Activated CD4-positive, alpha-beta T cell treated with anti-CD3 and anti-CD28 coated beads, Interleukin-2, amount 50 U/mL, for 1 hour (primary cell): Measurements from ENCODE around the gene RPS4Y2.

Experiments used
- DNase-seq: peaks from one replicate; pipeline ENCODE4 v3.0.0-alpha.2; 2020

The RPS4Y2 gene

DNA sequence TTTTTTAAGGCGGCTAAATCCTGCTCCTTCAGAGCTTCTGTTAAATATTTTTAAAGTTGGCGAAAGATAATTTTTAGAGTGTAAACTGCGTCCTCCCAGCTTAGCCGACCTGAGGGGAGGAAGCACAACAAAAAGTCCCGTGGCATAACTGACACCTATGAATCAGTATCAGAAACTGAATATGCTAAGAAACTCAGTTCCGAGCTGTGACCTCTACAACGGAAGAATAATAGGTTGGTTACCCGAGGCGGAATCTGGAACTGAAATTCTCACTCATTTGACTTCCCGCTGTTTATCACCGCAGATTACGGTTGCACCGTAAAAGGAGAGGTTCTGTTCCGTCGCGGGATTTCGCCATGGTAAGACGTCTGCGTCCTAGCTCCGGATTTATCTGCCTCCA lies at the start of gene RPS4Y2:
Gene RPS4Y2, plus strand, starts transcription at position 301 of the 400 bp plus-strand sequence. Its CDS starts 56 bp downstream, at position 357.
- DNase-seq = no peak

DNA sequence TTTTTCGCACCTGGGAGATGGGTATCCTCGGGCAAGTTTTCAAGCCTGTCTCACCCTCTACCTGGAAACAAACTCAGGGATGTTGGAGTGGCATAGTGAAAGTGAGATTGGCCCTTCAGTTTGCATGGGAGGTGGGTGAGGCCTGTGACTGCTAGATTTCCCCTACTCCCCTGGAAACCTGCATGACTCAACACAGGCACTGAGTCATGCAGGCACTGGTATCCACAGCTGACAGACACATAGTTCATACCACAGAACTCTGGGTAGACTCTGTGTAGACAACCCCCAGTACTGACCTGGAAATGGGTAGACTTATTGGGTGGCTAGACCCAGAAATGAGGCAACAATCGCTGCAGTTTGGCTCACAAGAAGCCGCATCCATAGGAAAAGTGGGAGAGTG lies 41.5 kb upstream of the RPS4Y2 start:
- DNase-seq = no peak

DNA sequence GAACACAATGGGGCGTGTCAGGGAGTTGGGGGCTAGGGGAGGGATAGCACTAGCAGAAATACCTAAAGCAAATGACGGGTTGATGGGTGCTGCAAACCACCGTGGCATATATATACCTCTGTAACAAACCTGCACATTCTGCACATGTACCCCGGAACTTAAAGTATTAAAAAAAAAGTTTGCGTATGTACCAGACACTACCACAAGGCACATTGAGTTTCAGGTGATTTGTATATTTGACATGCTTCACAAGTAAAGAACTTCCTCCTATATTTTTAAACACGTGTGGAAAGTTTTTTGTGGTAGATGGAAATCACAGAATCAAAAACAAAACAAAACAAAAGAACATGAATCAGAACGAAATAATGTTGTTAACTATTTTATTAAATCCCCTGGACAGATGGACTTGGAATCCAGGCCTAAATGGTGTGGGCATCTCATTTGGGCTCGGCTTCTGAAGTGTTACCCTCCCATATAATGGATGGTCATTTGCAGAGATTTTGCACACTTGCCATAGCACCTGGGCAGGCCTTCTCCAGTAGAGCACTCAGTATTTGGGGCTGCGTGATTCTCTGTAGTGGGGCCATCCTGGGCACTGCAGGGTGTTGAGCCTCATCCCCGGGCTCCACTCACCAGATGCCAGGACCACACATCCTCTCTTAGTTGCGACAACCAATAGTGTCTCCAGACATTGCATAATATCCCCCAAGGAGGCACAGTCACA lies 29.6 kb upstream of the RPS4Y2 start:
- DNase-seq = no peak

DNA sequence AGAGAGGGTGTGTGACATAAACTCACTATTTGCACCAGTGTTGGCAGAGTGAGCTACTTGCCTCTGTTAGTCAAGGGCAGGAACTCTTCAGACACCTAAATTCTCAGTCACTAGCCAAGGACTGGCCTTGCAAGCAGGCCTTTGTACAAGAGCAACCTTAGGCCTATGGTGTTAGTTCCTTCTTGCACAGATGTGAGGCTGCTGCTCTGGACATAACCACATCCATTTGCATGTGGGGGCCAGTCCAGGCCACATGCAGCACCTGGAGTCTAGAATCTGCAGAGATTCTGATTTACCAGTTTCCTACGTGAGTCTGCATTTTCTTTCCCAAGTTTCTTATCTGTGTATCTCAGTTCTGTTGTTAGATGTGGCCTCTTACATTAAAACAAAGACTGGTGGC lies 20.7 kb upstream of the RPS4Y2 start:
- DNase-seq = no peak

DNA sequence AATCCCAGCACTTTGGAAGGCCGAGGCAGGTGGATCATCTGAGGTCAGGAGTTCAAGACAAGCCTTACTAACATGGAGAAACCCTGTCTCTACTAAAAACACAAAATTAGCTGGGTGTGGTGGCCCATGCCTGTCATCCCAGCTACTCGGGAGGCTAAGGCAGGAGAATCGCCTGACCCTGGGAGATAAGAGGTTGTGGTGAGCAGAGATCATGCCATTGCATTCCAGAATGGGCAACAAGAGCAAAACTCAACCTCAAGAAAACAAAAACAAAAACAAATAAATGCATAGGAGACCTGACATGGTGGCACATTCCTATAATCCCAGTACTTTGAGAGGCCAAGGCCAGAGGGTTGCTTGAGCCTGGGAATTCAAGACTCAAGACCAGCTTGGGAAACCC lies 16.1 kb upstream of the RPS4Y2 start:
- DNase-seq = no peak

DNA sequence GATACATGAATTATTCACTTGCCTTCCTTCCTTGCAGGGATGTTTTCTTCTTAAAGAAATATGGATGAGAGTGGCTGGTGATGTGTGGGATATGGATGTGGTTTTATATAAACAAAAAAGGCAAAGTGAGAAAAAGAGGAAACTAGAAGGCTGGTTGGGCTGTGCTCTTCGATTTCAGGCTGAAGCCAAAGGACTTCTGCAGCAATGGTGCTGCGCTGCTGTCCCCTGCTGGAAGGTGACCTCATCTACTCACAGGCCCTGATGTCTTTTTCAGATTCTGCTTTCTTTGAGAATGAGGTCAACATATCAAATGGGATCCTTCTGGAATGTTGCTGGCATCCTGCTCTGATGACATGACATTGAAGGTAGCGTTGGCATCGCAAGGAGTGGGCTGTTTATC lies 15.3 kb upstream of the RPS4Y2 start:
- DNase-seq = no peak

DNA sequence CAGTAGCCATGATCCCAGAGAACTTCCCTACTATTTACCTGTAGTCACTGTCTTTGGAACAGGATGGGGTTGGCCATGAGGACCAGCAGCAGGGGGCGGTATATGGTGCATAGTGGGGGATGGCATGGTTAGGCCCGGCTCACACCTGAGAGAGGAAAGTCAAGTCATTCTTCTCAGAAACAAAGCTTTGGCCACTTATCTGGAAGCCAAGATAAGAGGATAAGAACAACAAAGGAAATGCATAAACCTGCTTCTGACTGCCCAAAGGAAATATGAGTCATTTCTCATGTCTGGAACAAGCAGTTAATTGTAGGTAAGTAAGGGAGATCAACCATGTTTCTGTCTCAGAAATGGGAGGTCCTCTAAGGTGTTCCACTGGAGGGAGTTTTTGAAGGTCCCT lies 10.8 kb upstream of the RPS4Y2 start:
- peak; percentile 1 for DNase-seq

DNA sequence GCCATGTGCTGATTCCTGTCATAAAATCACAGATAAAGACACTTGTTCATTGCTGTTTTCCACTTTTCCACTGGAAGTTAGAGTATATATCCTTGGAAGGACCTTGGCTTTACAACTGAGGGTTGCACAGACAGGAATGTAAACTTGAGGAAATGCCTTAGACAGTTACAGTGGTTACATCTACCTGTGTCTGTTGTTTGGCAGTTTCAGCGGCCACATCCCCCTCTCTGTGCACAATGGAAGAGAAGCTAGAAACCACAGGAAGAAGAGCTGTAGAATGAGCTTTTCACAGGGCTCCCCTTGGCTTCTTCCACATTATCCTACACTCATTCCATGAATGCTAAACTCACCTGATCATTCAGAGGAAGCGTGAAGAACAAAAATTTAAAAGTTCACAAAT lies 9.0 kb upstream of the RPS4Y2 start:
- DNase-seq = no peak

DNA sequence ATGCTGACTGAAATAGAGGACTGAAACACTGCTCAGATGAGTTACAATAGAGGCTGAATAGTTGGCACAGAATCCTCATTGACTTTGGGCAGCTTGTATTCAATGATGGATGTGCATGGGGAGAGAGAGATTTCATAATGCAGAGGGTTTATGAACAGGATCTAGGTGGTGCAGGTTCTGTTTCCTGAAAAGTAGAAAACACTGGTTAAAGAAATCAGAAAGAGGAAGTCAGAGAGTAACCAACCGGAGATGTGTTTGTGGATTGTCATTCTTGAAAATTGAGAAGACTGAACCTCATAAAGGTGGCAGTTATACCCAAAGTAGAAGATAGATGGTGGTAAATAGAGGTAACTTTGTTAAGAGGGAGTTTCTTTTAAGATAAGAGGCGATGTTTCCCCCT lies 8.0 kb downstream of the RPS4Y2 start:
- no peak for DNase-seq

DNA sequence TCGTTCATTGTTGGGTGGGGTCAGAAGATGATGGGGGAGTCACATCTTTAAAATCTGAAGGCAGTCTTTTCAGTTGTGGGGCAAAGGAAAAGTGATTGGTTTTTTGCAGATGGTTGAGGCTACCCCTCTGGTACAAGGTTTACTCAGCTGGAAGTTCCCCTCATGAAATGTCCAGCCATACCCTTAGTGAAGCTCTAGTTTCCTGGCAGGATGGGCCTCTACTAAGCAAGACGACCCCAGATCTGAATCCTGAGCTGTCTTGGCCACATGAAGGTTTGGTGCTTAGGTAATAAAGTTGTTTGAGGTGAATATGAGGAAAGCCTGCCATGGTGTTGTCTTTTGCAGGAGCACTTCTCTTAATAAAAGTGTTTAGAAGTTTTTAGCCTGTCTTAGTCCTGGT lies 9.2 kb downstream of the RPS4Y2 start:
- no peak for DNase-seq

DNA sequence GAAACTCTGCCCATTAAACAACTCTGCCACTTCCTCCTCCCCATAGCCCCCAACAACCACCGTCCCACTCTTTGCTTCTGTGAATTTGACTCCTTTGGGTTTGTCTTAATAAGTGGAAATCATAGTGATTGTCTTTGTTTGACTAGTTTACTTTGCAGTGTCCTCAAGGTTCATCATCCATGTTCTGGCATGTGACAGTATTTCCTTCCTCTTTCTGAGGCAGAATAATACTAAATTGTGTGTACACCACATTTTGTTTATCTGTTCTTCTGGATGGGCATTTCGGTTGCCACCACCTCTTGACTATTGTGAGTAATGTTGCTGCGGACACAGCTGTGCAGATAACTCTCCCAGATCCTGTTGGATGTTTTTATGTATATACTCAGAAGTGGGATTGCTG lies 14.8 kb downstream of the RPS4Y2 start:
- no peak for DNase-seq

DNA sequence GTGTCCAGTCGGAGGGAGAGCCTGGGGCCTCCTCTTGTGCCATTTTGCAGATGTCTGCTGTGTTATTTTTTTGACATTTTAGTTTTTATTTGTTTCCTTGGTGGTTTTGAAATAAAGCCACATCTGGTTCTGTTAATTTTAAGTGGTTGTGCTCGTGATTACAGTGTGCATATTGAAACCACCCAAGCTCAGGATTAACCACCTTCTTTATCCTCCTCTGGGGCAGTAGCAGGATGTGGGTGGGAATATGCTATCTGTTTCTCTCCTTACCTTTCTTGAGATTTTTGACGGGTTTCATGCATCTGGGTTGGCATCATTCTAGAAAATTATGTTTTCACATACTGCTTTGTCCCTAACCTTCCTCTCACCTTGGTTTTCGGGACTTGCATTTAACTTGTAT lies 20.2 kb downstream of the RPS4Y2 start:
- no peak for DNase-seq

DNA sequence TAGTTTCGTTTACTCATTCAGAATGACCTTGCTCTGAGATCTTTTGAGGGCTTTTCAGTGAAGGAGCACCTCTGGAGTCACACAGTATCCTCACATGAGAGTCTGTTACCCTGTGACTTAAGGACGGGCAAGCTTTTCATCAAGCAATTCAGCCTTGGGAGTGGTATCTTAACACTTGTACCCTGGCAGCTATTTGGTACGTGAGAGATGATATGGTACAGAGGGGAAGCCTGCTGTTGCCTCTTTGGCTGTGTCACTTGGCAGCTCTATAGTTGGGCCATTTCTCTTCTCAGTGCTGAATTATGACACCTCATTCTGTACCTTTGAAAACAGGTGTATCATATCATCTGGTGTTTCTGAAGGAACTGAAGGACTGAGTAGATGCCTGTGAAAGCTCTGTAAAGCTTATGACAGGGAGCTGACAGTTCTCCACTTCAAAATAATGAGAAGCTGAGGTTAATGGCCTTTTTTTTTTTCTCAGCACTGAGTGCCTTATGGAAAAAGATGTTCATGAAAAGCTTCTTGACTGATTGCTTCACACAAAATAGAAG lies 24.3 kb downstream of the RPS4Y2 start:
- no peak for DNase-seq

DNA sequence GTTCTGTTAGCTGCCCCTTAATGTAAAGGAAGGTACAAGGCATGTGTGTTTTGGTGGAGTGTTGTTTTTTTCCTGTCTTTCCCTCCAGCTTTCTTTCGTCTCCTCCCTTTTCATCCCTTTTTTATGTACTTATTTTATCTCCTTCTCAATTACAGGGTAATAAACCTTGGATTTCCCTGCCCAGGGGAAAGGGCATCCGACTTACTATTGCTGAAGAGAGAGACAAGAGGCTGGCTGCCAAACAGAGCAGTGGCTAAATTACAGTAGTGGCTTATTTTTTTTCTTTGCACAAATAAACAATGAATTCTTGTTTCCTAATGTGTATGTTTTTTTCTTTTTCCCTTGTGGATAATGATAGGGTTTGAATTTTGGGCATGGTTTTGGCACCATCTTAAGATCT lies 24.9 kb downstream of the RPS4Y2 start:
- no peak for DNase-seq

DNA sequence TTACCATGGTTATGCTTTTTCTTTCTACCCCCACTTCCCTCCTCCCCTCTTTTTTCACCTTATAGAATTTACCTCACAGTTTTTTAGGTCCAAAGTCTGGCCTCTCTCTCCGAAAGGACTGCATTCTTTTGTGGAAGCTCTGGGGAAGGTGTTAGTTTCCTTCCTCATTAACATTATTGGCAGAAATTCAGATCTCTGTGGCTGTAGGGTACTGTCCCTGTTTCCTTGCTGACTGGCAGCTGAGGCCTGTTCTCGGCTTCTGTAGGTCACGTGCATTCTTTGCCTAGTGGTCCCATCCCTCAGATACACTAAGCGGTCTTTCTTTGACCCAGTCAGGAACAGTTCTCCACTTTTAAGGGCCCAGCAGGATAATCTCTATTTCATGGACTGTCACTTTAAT lies 25.5 kb downstream of the RPS4Y2 start:
- no peak for DNase-seq

DNA sequence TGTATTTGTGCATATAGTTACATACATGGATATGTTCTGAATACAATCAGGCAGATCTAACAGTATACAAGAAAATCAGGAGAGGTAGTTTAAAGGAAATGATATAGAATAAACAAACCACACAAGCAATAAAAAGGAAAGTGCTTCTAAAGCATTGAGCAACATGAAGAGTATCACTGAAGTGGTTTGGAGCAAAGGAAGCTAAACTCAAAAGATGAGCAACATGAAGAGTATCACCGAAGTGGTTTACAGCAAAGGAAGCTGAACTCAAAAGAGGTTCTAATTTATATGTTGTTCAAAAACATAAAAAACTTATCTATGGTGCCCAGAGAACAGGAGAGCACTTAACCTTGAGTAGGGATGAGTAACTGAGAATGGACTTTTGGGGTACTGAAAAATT lies 29.1 kb downstream of the RPS4Y2 start:
- DNase-seq = no peak

DNA sequence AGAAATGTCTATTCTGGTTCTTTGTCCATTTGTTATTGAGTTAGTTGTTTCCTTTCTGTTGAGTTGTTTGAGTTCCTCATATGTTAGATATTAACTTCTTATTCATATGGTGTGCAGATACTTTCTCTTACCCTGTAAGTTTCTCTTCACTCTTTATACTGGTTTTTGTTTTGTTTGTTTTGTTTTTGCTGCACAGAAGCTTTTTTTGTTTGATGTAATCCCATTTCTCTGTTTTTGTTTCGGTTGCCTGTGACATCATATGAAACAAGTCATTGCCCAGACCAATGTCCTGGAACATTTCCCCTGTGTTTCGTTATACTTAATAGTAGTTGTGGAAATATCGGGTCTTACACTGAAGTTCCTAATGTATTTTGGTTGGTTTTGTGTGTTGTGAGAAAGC lies 31.2 kb downstream of the RPS4Y2 start:
- DNase-seq = no peak

DNA sequence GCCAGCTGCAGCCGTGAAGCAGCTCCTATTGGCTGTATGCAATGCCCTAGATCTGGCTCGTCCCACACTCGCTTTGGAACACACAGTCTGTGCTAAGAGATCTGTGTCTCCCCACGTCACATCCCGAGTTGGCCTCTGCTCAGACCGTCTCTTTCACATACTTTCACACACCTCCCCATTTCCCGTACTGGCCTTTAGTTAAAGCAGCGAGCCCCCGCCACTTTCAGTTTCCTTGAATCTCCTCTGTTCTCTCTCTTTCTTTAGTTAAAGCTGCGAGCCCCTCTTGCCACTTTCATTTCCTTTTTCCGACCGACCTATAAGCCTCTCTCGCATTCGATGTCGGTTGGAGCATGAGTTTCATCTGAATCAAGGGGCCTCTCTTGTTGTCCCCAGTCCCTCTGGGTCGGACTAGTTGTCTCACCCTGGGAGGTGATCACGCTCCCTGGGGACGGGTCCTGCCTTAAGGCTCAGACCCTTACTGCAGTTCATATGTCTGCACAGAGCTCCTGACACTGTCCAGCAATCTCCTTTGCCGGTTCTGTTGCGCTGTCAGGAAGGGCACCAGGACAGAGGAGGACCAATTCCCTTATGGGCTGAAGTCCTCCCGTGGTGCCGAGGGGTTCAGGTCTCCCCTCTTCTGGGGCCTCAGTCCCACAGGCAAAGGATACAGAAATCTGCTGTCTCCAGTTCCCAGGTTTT lies 42.6 kb downstream of the RPS4Y2 start:
- DNase-seq = no peak

DNA sequence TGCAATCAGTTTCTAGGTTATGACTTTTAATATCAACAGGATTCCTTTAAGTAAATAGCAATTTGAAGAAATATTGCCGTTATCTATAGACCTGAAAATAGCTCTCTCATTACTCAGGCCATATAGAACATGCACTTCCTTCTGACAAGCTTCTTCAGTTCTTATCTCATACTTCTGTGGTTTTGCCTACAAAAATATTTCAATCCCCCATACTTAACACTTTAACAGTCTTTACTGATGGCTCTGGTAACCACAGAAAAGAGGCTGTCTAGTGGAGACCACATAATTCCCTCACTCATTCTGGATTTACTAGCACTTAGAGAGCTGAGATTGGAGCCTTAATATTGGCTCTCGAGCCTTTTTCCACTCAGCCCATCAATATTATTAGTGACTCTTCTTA lies 46.8 kb downstream of the RPS4Y2 start:
- no peak for DNase-seq

DNA sequence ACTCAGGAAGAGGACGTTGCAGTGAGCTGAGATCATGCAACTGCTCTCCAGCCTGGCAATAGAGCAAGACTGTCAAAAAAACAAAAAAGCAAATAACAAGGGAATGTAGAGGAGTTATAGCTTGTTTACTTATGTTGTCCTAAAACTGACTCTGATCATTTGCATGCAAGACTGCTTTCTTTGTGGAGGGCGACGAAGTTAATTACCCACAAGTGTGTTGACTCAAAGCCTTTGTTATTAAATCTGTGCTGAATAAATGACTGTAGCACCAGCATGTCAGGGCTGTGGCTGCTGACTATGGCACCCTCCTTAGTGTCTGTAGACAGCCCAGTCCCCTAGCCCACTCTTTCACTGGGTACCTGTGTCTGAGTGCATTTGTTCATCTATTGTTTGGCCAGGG lies 50.3 kb downstream of the RPS4Y2 start:
- DNase-seq = no peak

DNA sequence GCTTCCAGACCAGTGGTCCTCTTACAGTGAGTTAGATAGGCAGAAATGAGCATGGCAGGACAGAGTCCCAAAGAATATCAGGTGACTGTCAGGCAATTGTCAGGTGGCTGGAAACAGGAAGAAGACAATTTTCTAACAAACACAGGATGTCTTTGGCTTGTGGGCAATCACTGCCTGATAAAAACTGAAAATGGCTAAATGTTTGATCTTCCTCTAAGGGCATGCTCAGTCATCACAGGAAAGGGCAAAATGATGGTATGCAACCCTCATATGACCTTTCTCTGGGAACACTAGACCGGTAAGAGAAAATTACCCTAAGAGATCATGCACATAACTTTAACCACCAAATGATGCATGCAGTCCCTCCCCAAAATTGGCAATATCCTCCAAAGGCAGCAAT lies 57.6 kb downstream of the RPS4Y2 start:
- DNase-seq = no peak

DNA sequence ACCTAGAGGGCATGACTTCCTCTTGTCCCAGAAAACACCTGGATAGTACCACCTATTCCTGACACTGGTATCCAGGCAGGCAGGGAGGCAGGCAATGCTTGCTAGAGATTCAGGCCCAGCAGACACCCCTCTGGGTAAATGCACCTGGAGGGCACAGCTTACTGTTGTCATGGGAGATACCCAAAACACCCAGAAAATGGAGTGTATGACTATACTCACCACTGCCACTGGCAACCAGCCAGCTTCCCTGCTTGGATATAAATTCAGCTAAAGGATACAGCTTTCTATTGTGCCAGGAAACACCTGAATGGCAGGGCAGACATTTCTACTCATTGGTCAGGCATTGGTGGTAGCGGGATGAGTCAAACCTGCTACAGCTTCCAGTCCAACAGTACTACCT lies 58.9 kb downstream of the RPS4Y2 start:
- DNase-seq = no peak

DNA sequence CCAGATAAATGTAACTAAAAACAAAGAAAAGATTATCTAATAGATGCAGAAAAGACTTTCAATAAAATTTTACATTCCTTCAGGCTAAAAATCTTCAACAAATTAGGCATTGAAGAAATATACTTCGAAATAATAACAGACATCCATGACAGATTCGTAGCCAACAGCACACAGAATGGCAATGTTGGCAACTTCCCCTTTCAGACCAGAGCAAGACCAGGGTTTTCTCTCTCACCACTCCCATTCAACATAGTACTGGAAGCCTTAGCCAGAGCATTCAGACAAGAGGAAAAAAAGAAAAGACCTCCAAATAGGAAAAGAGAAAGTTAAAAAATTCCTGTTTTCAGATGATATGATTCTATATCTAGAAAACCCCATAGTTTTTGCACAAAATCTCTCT lies 61.2 kb downstream of the RPS4Y2 start:
- DNase-seq = no peak
